ENCODE results near the gene RPS6KA5. TPM values are rescaled to one million over a fixed set of nuclear protein-coding genes. Genes with fewer than 3 reads are reported as not detected.

The RPS6KA5 gene
- total RNA-seq, 4 donors from 2014 or later: 5.8 to 18.4 (median 9.8) TPM

DNA sequence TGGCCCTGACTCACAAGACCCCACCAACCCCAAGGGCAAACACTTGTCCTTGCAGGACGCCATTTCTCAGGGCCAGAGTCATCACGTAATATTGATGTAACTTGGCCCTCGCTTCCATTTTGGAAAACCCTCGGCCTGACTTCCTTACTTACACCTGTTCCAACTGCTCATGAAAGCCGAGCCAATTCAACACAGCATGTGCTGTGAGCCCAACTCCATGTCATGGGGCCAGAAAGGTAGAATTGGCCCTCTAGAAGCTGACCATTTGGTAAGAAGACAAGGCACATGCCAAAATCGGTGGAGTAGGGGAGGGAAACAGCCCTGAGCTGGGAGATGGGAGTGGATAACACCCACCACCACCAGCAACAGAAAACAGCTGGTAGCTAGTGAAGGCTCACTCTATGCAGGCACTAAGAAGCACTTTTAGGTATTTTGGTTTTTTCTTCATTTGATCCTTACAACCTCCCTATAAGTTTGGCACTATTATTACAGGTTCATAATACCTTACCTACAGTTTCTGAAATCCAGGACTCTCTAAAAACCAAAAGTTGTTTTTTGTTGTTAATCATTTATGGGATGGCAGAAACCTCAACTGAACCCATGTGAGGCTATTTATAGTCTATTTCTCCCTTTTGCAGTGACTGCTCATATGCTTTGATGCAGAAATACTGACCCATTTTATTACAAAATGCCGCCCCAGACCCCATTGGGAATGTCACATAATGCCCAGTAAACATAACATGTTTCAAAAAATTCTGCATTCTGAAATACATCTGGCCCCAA is 250.7 kb downstream of the RPS6KA5 start:
- Histone ChIP-seq H3K36me3 (no peaks in the 10 kb centered on the region), H3K27ac (peak overlapping the region in 3 of 4 donors; percentile 15 to 45 (median 40)), H3K27me3 (no peaks in the 10 kb centered on the region), H3K4me3 (no peak overlapping the region), H3K9me3 (no peaks in the 10 kb centered on the region), H3K4me1 (peaks cover 60 to 62% of the 10 kb centered on the region in 2 donors)
- TF ChIP-seq POLR2A (IDR thresholded peaks at IDR 0.05): no peak
- TF ChIP-seq, protein P1, sequence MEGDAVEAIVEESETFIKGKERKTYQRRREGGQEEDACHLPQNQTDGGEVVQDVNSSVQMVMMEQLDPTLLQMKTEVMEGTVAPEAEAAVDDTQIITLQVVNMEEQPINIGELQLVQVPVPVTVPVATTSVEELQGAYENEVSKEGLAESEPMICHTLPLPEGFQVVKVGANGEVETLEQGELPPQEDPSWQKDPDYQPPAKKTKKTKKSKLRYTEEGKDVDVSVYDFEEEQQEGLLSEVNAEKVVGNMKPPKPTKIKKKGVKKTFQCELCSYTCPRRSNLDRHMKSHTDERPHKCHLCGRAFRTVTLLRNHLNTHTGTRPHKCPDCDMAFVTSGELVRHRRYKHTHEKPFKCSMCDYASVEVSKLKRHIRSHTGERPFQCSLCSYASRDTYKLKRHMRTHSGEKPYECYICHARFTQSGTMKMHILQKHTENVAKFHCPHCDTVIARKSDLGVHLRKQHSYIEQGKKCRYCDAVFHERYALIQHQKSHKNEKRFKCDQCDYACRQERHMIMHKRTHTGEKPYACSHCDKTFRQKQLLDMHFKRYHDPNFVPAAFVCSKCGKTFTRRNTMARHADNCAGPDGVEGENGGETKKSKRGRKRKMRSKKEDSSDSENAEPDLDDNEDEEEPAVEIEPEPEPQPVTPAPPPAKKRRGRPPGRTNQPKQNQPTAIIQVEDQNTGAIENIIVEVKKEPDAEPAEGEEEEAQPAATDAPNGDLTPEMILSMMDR (IDR thresholded peaks at IDR 0.05 in 4 of 5, conservative IDR thresholded peaks at IDR 0.05 in 1 of 5): no peak
- intact Hi-C loops (cut with DNase I; ENCODE audit: low total_unique reads) (no loop called here), in situ Hi-C loops (cut with MboI; ENCODE audit: low sequenced_read_pairs in 4 of 4) (loop anchor here in 1 of 4 donors (25.0 kb wide), 1 partner anchor 822 kb away; no protein-coding TSS in a partner anchor)
- ATAC-seq: peak in 1 of 2 donors; percentile 24
- no peak for DNase-seq

DNA sequence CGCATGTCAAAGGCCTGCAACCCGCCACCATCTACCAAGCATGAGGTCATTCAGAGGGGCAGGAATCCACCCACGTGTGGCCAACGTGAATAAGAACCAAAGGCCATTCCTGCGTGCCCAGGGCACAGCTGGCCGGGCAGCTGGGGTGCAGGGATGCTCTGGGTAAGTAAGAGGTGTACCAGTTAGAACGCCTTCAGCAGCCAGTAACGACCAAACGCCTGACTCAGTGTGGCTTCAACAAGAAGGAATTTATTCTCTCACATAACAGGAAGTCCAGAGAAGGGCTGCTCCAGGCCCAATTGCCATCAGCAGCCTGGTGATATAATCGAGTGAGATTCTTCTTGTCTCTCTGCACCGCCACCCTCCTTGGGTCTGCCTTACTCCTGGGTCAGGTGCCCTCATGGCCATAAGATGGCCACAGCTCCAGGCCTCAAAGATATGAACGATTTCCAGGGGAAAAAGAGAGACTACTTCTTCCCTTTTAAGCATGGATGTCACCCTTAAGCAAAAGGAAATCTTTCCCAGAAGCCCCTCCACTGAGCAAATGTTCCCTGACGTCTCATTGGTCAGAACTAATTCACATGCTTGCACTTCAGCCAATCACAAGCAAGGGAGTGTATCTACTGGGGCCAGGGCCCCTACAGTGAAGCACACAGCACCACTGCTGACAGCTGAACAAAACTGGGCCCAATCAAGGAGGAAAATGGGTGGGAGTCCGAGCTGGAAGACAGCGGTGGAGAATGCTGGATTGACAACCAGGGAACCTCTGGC is 251.5 kb downstream of the RPS6KA5 start:
- Histone ChIP-seq H3K9me3 (no peaks in the 10 kb centered on the region), H3K27me3 (no peaks in the 10 kb centered on the region), H3K36me3 (no peaks in the 10 kb centered on the region), H3K4me1 (peaks cover 54 to 58% of the 10 kb centered on the region in 2 donors), H3K27ac (peak overlapping the region; percentile 12 to 53 (median 46)), H3K4me3 (no peak overlapping the region)
- TF ChIP-seq, protein P1 (IDR thresholded peaks at IDR 0.05 in 4 of 5, conservative IDR thresholded peaks at IDR 0.05 in 1 of 5): no peak
- no peak for TF ChIP-seq POLR2A (IDR thresholded peaks at IDR 0.05)
- intact Hi-C loops (cut with DNase I; ENCODE audit: low total_unique reads): no loop called here
- in situ Hi-C loops (cut with MboI; ENCODE audit: low sequenced_read_pairs in 4 of 4): loop anchor here in 1 of 4 donors (25.0 kb wide), 1 partner anchor 822 kb away; no protein-coding TSS in a partner anchor
- ATAC-seq: no peak
- DNase-seq: no peak

DNA sequence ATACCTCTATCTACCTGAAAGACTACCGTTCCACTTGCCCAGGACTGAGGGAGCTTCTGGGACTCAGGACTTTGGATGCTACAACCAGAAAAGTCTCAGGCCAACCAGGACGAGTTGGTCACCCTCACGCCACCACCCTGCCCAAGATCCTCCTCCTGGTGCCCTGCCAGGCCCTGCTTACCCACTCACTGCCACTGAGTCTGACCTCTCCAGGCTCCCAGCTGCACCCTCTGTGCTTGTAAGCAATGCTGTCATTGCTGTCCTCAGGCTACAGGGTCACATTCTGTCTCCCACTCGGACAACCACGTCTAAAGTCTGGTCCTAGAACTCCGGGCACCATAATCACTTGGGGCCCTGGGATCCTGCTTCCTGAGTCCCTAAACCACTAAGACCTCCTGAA is 253.4 kb downstream of the RPS6KA5 start:
- TF ChIP-seq, protein P1 (IDR thresholded peaks at IDR 0.05 in 4 of 5, conservative IDR thresholded peaks at IDR 0.05 in 1 of 5): no peak
- no peak for TF ChIP-seq POLR2A (IDR thresholded peaks at IDR 0.05)
- intact Hi-C loops (cut with DNase I; ENCODE audit: low total_unique reads): no loop called here
- H3K9me3 ChIP-seq: no peaks in the 10 kb centered on the region
- in situ Hi-C loops (cut with MboI; ENCODE audit: low sequenced_read_pairs in 4 of 4): loop anchor here in 1 of 4 donors (25.0 kb wide), 1 partner anchor 820 kb away; no protein-coding TSS in a partner anchor
- peaks cover 48 to 49% of the 10 kb centered on the region in 2 donors for H3K4me1 ChIP-seq
- no peak overlapping the region for H3K4me3 ChIP-seq
- H3K27me3 ChIP-seq: no peaks in the 10 kb centered on the region
- DNase-seq: no peak
- no peak for ATAC-seq
- H3K27ac ChIP-seq: peak overlapping the region in 3 of 4 donors; percentile 18 to 47 (median 23)
- no peaks in the 10 kb centered on the region for H3K36me3 ChIP-seq

DNA sequence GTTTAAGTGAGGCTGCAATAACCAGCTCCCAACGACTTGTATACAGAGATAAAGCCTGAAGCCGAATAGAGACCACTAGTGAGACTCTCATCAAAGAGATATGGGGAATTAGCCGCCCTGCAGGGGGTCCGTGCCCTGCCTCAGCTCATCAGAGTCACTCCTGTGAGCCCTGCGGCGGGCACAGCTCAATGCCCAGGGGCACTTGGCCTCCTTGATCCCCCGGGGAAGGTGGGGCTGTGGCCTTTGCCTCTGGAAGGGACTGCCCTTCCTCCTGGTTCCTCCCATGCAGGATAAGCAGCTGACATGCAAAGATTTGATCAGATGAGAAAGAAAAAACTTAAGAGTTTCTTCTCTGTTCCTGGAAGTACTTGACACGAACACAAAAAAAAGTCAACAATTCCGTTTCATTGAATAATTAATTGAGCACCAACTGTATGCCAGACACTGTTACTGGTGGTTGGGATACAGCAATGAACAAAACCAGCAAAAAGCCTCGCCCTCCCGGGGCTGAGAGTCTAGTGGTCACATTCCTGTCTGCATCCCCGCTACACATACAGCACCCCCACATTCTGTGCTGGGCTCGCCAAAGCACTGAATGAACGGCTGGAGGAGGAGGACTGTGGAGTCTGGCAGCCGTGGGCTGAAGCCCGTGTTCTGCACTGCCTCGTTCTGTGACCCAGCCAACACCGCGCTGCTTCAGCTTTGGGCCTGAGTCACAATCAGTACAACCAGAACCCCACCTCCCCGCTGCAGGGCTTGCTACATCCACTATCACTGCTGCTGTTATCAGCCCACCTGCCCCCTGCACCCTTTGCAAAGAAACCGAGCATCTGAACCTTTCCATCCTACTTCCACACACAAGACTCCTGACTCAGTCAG is 254.5 kb downstream of the RPS6KA5 start:
- H3K4me1 ChIP-seq: peaks cover 38 to 48% of the 10 kb centered on the region in 2 donors
- no peaks in the 10 kb centered on the region for H3K9me3 ChIP-seq
- no peaks in the 10 kb centered on the region for H3K36me3 ChIP-seq
- H3K4me3 ChIP-seq: no peak overlapping the region
- no peak for DNase-seq
- TF ChIP-seq POLR2A (IDR thresholded peaks at IDR 0.05): no peak
- TF ChIP-seq, protein P1 (IDR thresholded peaks at IDR 0.05 in 4 of 5, conservative IDR thresholded peaks at IDR 0.05 in 1 of 5): no peak
- no peak overlapping the region for H3K27ac ChIP-seq
- no peak for ATAC-seq
- no peaks in the 10 kb centered on the region for H3K27me3 ChIP-seq
- in situ Hi-C loops (cut with MboI; ENCODE audit: low sequenced_read_pairs in 4 of 4): loop anchor here in 1 of 4 donors (25.0 kb wide), 1 partner anchor 819 kb away; no protein-coding TSS in a partner anchor
- intact Hi-C loops (cut with DNase I; ENCODE audit: low total_unique reads): no loop called here

Data from gastrocnemius medialis (tissue), 4 donors.